Stimulated activated CD4-positive, alpha-beta T cell treated with anti-CD3 and anti-CD28 coated beads, Interleukin-15, amount 100 ng/mL, for 24 hours (primary cell): ENCODE results near the gene MDC1.
"Not testable (repeated sequence)": the region's sequence is repeated elsewhere in the genome, so short reads cannot be mapped to it uniquely, and the experiment has no call there.

Experiments
- DNase-seq: peaks from one replicate; pipeline ENCODE4 v3.0.0-alpha.2; 2020

The MDC1 gene, protein sequence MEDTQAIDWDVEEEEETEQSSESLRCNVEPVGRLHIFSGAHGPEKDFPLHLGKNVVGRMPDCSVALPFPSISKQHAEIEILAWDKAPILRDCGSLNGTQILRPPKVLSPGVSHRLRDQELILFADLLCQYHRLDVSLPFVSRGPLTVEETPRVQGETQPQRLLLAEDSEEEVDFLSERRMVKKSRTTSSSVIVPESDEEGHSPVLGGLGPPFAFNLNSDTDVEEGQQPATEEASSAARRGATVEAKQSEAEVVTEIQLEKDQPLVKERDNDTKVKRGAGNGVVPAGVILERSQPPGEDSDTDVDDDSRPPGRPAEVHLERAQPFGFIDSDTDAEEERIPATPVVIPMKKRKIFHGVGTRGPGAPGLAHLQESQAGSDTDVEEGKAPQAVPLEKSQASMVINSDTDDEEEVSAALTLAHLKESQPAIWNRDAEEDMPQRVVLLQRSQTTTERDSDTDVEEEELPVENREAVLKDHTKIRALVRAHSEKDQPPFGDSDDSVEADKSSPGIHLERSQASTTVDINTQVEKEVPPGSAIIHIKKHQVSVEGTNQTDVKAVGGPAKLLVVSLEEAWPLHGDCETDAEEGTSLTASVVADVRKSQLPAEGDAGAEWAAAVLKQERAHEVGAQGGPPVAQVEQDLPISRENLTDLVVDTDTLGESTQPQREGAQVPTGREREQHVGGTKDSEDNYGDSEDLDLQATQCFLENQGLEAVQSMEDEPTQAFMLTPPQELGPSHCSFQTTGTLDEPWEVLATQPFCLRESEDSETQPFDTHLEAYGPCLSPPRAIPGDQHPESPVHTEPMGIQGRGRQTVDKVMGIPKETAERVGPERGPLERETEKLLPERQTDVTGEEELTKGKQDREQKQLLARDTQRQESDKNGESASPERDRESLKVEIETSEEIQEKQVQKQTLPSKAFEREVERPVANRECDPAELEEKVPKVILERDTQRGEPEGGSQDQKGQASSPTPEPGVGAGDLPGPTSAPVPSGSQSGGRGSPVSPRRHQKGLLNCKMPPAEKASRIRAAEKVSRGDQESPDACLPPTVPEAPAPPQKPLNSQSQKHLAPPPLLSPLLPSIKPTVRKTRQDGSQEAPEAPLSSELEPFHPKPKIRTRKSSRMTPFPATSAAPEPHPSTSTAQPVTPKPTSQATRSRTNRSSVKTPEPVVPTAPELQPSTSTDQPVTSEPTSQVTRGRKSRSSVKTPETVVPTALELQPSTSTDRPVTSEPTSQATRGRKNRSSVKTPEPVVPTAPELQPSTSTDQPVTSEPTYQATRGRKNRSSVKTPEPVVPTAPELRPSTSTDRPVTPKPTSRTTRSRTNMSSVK (N-terminal part only)

DNA sequence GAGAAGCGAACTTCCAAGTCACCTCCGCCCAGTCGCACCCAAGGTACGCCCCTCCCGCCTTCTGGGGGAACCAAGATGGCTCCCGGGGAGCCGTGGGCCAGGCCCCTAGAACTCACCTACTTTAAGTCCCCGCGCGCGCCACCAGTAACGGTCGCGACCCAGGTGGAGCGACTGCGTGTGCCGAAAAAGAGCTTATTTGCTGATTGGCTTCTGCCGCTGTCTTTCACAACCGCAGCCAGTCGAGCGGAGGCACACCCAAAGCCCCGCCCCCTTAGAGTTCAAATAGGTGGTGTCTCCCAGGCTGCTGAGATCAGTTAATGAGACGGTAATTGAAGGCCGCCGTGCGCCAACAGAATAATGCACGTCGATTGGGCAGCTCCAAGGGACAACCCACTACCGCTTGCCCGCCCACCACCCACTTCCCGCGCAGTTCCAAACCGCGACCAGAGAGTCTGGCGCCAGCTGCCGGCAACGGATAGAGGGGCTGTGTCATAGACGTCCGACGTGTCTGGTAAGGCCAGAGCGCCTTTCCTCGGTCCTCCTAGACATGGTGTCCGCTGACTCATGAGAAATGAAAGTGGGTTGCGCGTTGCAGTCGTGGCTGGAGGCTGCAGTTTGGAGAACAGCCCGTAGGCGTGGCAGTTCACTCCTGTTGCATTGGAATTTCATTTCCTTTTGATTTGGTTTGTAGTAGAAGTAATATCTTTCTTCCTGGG lies at the start of gene MDC1:
TSS of gene MDC1 (minus strand) at position 153 of the 716 bp plus-strand sequence. CDS start 2,106 bp downstream, outside the sequence.
- DNase-seq = peak; percentile 100

DNA sequence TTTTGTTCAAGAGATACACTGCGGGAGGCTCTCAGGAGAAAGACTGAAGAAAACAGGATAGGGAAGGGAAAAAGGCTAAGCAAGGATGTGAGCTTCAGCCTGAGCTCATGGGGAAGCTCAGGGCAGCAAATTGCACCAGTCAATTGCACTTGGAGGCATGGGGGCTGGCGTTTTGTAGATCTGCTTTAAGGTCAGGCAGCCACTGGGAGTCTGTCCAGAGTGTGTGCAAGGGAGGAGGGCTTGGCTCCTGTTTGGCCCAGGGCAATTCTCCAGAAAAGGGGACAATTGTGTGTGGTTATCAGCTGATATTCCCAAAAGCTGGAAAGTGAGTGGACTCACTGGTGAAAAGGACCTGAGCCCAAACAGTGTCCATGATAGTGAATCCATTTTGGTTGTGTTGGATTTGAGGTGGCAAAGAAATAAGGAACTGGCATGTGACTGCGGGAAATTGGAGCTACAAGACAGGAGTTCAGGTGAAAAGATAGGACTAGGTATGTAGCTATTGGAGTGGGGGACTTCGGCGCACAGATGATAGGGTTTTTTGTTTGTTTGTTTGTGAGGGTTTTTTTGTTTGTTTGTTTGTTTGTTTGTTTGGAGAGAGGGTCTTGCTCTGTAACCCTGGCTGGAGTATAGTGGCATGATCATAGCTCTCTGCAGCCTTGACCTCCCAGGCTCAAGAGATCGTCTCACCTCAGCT lies 49.5 kb upstream of the MDC1 start:
- no peak for DNase-seq

DNA sequence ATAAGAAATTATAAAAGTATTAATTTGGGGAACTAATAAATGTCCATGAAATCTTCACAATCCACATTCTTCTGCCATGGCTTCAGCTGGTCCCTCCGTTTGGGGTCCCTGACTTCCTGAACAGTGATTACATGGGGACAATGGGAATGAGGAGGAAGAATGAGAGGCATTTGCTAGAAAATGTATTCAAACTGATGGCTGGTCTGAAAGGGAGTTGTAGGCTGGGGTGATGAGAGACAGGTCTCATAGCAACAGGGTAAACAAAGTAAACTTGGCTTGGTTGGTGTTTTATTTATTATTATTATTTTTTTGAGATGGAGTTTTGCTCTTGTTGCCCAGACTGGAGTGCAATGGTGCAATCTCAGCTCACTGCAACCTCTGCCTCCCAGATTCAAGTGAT lies 48.4 kb upstream of the MDC1 start:
- not testable (repeated sequence) for DNase-seq

DNA sequence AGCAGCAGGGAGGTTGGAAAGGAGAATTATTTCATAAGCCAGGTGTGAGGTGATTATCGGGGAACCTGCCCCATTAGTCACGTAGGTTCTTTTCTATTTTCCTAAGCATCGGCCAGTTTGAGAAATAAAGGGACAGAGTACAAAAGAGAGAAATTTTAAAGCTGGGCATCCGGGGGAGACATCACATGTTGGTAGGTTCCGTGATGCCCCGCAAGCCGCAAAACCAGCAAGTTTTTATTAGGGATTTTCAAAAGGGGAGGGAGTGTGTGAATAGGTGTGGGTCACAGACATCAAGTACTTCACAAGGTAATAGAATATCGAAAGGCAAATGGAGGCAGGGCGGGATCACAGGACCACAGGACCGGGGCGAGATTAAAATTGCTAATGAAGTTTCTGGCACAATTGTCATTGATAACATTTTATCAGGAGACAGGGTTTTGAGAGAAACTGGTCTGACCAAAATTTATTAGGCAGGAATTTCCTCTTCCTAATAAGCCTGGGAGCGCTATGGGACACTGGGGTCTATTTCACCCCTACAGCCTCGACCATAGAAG lies 47.5 kb upstream of the MDC1 start:
- DNase-seq = not testable (repeated sequence)

DNA sequence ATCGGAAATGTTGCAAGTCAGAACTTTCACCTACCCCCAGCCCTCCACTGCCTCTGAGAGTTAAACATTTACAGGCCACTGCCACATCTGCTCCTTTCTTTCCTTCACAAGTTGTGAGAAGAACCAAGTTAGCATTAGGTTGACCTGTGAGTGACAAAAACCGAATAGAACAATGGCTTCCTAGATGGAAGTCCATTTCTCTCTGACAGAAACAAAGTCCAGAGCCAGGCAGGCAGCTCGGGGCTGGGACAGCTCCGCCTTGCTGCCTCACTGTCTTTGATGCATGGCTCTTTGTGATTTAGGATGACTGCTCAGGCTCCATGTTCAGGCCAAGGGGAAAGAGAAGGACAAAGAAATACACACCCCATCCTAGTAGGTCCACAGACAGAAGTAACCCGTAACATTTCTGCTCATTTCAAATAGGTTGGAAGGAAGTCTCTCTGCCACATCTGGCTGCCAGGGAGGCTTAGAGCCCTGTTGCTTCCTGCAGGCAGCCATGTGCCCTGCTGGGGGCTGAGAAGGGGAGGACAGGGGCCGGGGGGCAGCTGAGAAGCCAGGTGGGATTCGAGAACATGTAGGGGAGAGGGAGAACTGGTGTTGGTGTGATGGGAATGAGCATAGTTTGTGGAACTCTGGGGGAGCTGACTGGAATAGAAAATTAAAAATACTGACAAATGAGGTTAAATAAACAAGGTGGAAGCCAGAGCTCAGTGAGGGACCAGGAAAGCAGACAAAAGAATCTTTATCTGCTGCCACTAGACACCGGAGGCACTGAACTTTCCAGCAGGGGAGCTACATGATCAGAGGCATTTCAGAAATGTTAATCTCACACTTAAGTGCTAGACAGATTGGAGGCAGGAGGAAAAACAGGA lies 46.8 kb upstream of the MDC1 start:
- no peak for DNase-seq

DNA sequence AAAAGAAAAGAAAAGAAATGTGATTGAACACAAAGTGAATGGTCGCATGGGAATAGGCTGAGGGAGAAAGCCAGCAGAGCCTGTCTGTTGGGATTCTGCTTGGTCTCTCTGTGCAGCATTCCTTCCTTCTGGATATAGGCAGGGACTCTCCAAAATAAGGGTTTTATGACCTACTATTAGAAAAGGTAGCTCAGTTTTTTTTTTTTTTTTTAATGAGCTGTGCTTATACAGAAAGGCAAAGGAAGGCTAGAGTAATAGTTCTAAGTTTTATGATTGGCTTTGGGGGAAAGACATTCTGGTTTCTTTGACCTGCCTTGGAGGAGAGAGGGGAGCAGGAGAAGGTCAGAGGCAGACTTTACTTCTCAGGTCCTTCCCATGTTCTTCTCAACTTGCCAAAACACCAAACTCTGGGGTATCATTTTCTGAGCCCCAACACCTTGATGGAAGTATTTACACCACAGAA lies 46.1 kb upstream of the MDC1 start:
- DNase-seq = no peak

DNA sequence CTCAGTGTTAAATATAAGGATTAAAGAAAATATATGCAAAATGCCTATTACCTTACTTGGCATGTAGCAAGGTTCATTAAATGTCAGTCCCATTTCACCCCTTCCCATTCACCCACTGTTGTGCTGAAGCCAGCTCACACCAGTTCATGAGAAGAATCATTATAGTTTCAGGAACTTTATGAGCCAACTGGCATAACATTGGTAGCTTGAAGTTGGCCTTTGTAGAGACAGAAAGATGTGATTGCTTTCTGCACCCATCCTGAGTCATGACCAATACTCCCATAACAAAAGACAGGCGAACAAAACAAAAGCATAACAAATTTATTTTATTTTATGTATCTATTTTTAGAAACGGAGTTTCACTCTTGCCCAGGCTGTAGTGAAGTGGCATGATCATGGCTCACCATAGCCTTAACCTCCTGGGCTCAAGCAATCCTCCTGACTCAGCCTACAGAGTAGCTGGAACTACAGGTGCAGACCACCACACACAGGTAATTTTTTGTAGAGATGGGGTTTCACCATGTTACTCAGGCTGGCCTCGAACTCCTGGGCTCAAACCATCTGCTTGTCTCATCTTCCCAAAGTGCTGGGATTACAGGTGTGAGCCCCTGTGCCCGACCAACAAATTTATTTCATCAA lies 44.8 kb upstream of the MDC1 start:
- DNase-seq = no peak

DNA sequence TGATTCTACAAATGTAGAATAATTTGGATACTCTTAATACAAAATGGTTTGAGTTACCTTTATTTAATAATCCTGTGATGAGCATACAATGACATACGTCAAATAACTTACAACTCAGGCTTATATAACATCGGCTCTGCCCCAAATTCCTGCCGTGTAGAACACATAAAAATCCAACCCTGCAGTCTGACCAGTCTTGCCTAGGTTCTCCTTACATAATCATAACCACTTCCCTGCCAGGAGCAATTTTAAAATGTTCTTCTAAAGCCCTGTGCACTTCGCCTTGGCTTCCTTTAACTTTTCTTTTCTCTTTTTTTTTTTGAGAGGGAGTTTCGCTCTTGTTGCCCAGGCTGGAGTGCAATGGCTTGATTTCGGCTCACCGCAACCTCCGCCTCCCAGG lies 43.5 kb upstream of the MDC1 start:
- DNase-seq = no peak

DNA sequence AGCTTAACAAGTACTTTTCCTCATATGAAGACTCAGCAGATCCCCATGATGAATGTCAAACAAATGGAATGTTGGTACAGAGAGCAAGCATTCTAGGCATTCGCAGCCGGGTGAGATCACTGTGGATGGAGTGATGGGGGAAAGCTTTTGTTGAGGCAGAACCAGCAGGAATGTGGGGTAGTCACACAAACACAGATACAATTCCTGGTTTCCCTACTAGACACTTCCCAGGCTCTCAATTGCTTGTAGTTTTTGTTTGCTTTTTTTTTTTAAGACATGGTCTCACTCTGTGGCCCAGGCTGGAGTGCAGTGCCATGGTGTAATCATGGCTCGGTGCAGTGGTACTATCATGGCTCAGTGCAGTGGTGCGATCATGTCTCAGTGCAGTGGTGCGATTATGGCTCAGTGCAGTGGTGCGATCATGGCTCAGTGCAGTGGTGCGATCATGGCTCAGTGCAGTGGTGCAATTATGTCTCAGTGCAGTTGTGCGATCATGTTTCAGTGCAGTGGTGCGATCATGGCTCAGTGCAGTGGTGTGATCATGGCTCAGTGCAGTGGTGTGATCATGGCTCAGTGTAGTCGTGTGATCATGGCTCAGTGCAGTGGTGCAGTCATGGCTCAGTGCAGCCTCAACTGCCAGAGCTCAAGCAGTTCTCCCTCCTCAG lies 42.6 kb upstream of the MDC1 start:
- DNase-seq = no peak

DNA sequence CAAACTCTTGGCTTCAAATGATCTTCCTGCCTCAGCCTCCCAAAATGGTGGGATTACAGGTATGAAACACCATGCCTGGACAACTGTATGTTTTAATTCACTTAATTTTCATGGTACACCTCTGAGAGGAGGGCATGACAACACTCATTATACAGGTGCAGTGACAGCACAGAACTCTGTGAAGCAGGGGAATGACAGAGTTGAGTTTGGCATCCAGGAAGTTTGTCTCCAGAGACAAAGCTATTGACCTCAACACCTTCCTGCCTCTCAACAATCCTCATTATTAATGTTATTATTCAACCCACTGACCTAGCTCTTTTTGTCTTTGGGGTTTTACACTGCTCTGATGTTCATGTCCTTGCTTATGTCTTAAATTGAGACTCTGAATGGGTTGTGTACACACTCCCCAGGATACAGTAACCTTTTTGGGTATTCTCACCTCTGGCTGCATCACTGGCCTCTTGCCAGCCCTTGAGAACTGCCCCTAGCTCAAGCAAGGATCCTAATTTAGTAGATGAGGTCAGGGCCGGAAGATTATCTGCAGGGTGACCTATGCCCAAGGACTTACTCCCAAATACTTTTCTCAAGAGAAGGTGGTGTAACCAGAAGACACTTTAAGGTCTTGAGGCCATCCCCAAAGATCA lies 40.3 kb upstream of the MDC1 start:
- DNase-seq = no peak

DNA sequence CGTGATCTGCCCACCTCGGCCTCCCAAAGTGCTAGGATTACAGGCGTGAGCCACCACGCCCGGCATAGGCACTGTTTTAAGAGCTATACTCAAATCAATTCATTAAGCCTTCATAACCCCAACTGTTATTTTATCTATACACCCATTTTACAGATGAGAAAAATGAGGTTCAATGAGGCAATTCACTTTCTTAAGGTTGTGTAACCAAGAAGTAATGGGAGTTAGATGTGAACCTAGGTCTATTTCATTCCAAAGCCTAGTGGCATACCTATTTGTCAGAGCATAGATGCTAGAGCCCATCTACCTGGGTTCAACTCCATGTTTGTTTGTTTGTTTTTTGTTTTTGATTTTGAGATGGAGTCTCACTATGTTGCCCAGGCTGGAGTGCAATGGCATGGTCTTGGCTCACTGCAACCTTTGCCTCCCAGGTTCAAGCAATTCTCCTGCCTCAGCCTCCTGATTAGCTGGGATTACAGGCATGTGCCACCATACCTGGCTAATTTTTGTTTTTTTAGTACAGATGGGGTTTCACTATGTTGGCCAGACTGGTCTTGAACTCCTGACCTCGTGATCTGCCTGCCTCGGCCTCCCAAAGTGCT lies 39.4 kb upstream of the MDC1 start:
- not testable (repeated sequence) for DNase-seq

DNA sequence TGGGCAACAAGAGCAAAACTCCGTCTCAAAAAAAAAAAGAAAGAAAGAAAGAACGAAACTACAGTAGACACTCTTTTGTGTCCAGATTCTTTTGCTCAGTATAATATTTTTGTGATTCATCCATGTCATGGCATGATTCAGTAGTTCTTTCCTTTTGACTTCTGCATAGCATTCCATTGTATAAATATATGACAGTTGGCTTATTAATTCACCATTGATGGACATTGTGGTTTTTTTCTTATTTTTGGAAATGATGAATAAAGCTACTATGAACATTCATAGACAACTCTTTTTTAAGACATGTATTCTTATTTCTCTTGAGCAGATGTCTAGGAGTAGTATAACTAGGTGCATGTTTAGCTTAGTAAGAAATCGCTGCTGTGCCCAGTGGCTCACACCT lies 37.5 kb upstream of the MDC1 start:
- no peak for DNase-seq

DNA sequence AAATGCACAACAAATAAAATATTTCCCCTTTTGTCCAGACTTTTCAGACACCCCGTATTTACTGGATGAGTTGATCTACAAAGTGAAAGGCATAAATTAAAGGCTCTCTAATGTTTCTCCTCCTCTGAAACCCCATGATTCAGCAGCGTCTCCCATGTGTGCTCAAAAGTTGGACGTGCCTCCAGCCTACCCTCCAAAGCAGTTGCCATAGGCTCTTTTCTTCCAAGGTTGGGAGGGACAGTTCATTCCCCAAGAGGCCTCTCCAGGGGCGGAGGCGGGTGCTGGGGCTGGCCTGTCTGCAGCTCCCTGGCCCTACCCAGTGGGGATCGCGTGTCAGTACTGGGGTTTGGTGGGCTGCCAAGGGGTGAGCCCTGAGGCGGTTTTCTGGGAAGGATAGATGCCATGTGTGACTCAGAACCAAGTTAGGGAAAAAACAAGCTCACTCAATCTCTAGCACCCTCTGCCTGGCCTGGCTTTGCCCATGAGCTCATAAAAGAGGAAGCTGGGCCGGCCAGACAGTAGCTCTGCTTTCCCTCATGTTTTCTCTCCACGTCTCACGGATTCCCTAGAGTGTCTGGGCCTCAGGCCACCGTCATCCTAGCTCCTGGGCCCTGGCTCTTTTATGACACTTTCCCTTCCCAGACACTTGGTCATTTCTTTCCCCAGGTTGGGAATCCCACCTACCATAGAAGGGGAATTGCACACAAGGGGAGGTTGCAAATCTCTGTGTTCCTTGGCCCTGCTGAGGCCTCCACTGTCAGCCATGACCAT lies 35.3 kb upstream of the MDC1 start:
- no peak for DNase-seq

DNA sequence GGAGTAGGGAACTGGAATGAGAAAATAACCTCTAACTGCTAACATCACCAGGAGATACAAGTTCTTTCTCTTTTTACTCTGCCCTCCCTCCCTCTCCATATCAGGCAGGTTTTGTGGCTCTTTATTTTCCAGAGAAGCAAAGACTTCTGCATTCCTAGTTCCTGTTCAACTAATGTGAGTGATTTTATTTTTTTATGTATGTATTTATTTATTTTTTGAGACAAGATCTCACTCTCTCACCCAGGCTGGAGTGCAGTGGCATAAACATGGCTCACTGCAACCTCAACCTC lies 33.2 kb upstream of the MDC1 start:
- no peak for DNase-seq

DNA sequence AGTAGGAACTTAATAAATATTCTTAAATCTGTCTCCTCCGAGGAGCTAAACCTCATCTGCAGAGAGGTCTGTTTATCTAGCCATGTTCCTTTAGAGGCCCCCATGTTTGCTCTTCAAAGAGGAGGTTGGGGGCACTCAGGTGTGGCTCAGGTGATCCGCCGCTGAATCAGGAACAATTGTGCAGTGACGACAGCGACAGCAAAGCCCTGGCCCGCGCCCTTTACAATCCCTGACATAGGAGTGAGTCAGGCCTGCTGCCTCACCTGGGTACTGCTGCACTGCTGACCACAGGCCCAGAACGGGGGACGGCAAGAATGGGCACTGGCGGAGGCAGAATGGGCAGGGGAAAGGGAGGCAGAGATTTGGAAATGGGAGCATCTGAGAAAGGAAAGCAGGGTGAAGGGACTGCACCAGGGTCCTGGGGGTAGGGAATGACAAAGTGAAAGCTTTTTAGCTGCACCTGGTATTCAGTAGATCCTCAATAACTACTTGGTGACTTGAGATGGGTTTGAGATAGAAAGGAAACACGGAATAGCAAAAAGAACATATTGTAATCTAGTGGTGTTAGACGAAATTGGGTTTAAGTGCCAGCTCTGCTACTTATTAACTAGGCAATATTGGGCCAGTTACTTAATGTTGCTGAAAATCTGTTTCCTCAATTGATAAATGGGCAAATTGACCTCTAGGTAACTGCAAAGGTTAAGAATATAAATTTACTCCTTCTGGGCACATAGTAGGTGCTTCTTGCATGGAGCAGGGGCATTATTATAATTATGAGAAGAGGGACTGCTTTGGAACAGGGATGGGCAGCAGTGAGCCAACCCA lies 32.7 kb upstream of the MDC1 start:
- no peak for DNase-seq

DNA sequence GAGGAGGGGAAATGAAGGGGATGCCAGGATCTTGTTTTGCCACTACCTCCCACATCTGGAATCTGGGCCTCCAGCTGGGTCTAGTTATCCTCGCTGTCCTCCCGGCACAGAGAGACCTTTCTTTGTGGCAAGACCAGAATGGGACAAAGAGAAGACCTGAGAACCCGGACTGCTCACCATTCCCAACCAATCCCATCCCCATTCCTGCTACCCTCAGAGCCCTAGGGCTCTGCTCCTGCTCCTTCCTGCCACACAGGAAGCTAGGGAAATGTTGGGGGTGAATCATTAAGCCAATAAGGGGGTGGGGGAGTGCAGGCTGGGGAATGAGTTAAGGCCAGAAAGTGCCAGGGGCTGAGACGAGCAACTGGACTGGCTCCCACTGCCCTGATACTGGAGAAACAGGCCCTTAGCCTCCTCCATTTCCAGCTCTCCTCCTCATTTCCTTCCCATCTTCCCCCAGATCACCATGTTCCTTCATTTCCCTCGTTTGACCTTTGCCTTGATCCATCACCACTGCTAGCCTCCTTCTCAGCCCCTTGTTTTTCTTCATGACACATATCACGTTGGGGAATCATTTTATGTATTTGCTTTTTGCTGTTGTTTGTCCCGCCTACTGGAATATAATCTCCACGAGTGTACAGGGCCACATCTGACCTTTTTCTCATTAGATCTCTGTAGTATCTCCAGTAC lies 31.9 kb upstream of the MDC1 start:
- no peak for DNase-seq
